Caki2 (cell line): ENCODE results near the gene CAMK1. TPM values are rescaled to one million over a fixed set of nuclear protein-coding genes. Genes with fewer than 3 reads are reported as not detected.
A peak's percentile ranks its signal among the peaks of the same experiment; 100 is the strongest.

ENCODE experiments used
- DNase-seq: peaks from one replicate; pipeline ENCODE4 v3.0.0-alpha.2; 2015; ENCODE audit warnings: low read depth
- in situ Hi-C: cut with HindIII; loops from 2 replicates; pipeline ENCODE4 v1.10.0; 2016; ENCODE audit warnings: low sequenced_read_pairs, low pct_unique_long_range_greater_than_20kb, mixed read lengths
- total RNA-seq: library from RNA; depleted of rRNA; stranded (reverse); fragments of >200 nt; shearing (Covaris generic); gene quantifications from 2 replicates; pipeline ENCODE4 v1.2.3, GENCODE V29; 2014; ENCODE audit warnings: low replicate concordance; rRNA removed

CAMK1 gene
- total RNA-seq, 1 experiment from 2014 or later = 33.6 TPM

- no peak for DNase-seq
- in situ Hi-C loops = no loop called here
Measured at GRCh38 chr3:9727041-9727595, 42.6 kb downstream of the CAMK1 start.

- no peak for DNase-seq
- in situ Hi-C loops = no loop called here
Measured at GRCh38 chr3:9725775-9726515, 43.8 kb downstream of the CAMK1 start.

DNA sequence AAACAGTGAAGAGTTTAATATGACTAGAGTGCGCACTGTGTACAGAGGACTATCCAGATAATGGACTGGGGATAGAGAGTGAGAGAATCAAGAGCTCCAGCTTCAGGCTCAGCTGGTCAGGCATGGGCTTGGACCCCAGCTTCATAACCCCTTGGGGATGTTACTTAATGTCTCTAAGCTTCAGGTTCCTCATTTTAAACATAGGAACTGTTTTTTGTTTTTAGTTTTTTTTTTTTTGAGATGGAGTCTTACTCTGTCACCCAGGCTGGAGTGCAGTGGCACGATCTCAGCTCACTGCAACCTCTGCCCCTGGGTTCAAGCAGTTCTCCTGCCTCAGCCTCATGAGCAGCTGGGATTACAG, 48.1 kb downstream of the CAMK1 start:
- no peak for DNase-seq
- in situ Hi-C loops = no loop called here

GRCh38 chr3:9721015-9721699, 48.6 kb downstream of the CAMK1 start:
- in situ Hi-C loops = no loop called here
- no peak for DNase-seq

GRCh38 chr3:9718118-9718517, 51.6 kb downstream of the CAMK1 start:
- no peak for DNase-seq
- in situ Hi-C loops = no loop called here

GRCh38 chr3:9717563-9717962, 52.2 kb downstream of the CAMK1 start:
- in situ Hi-C loops = no loop called here
- DNase-seq = no peak

- in situ Hi-C loops = no loop called here
- no peak for DNase-seq
Measured at GRCh38 chr3:9716801-9717555, 52.8 kb downstream of the CAMK1 start.

GRCh38 chr3:9715764-9716437, 53.8 kb downstream of the CAMK1 start:
- peak; percentile 79 for DNase-seq
- in situ Hi-C loops = no loop called here

DNA sequence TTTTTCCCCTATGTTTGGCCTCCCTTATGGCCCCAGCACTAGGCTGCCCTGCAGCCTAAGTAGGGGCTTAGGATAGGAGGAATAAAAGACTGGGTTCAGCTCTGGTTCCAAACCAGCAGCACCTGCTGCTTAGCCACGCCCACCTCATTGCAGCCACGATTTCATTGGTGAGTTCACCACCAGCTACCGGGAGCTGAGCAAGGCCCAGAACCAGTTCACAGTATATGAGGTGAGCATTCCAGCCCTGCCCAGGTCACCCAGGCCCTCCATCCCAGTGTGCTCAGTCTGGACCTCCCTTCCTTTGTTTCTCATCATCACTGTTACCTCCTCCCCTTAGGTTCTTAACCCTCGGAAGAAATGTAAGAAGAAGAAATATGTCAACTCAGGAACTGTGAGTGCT, 54.6 kb downstream of the CAMK1 start:
- no peak for DNase-seq
- in situ Hi-C loops = no loop called here

DNA sequence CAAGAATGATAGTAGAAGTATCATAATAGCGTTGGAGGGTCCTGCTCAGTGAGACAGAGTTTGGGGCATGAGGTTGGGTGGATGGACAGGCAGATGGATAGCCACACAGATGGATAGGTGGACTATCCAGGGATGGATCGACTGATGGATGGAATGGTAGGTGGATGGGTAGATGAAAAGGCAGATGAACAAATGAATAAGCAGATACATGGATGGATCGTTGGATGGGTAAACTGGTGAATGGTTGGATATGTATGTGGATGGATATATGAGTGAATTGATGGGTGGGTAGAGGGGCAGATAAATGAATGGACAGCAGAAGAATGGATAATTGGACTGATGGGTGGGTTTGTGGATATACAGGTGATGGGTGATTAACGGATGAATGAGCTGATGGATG, 56.6 kb downstream of the CAMK1 start:
- in situ Hi-C loops = no loop called here
- DNase-seq = no peak

- no peak for DNase-seq
- in situ Hi-C loops = no loop called here
Measured at GRCh38 chr3:9712415-9712814, 57.3 kb downstream of the CAMK1 start.

DNA sequence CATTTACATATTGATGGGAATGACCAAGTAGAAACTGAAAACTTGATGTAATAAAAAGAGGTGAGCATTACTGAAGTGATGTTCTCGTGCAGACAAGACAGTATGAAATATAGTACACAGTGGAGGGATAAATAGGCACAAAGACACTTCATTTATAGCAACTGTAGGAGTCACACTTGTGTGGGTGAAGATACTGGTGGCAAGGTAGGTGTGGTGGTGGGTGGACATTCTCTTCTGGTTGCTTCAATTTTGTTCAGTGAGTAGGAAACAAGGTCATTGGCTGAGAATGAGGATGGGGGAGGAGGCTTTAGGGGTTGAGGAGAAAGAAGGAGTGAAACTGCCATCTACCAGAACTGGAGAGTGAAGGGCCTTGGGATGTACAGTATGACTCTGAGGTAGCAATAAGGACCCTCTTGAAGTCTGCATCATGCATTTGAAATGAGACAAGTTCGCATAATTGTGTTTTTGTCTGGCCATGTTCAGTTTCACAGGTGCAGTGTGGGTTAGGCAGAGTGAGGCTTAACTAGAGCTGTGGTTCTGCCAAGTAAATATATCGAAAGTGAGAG, 59.5 kb downstream of the CAMK1 start:
- no peak for DNase-seq
- in situ Hi-C loops = no loop called here

Other genes with a start within 250 kb of the CAMK1 start
- gene LHFPL4, start 216.1 kb downstream of the CAMK1 start, total RNA-seq = not detected in 2 replicates
- 17.7 and 28.7 TPM in 2 replicates for gene MTMR14, start 120.4 kb downstream of the CAMK1 start, total RNA-seq
- not detected in 2 replicates for gene CPNE9, start 66.1 kb downstream of the CAMK1 start, total RNA-seq
- 5.6 and 6.5 TPM in 2 replicates for gene BRPF1, start 38.2 kb downstream of the CAMK1 start, total RNA-seq
- gene OGG1, start 20.0 kb downstream of the CAMK1 start, total RNA-seq = 21.7 and 29.7 TPM in 2 replicates
- 86.1 and 95.9 TPM in 2 replicates for gene TADA3, start 22.5 kb upstream of the CAMK1 start, total RNA-seq
- gene ARPC4, start 23.1 kb upstream of the CAMK1 start, total RNA-seq = 197 and 238 TPM in 2 replicates
- gene TTLL3, start 40.3 kb upstream of the CAMK1 start, total RNA-seq = 1.4 and 6.6 TPM in 2 replicates
- gene RPUSD3, start 74.1 kb upstream of the CAMK1 start, total RNA-seq = 22.3 and 43.5 TPM in 2 replicates
- not detected in 2 replicates for gene CIDEC, start 110.3 kb upstream of the CAMK1 start, total RNA-seq
- gene JAGN1, start 120.7 kb upstream of the CAMK1 start, total RNA-seq = 19.7 and 36.5 TPM in 2 replicates
- gene IL17RE, start 132.9 kb upstream of the CAMK1 start, total RNA-seq = not detected in 2 replicates
- gene IL17RC, start 147.2 kb upstream of the CAMK1 start, total RNA-seq = 24.5 and 51.8 TPM in 2 replicates
- gene CRELD1, start 163.9 kb upstream of the CAMK1 start, total RNA-seq = 12.7 and 22.6 TPM in 2 replicates
- 0.20 and 1.2 TPM in 2 replicates for gene PRRT3, start 182.5 kb upstream of the CAMK1 start, total RNA-seq
- 44.0 and 48.3 TPM in 2 replicates for gene EMC3, start 216.9 kb upstream of the CAMK1 start, total RNA-seq